RWPE2 (cell line): Measurements from ENCODE around the gene KAZN.

Experiments
- ATAC-seq: fragments of 200-7000 bp; cut with Tn5 transposase; 3 replicates; pipeline ENCODE4 v1.9.1; 2021; ENCODE audit warnings: low read depth
- DNase-seq: peaks from one replicate; pipeline ENCODE4 v3.0.0-alpha.2; 2020; ENCODE audit warnings: low spot score
- H3K27ac ChIP-seq: fragments of 450-650 bp; 2 replicates; pipeline ENCODE4 v1.5.1; 2017; ENCODE audit warnings: mild to moderate bottlenecking; ENCODE audit not compliant: poor library complexity, severe bottlenecking
- H3K27me3 ChIP-seq: fragments of 250-450 bp; sonication (Bioruptor Pico); 2 replicates; pipeline ENCODE4 v1.5.1; 2021; ENCODE audit warnings: mild to moderate bottlenecking, moderate library complexity; ENCODE audit not compliant: insufficient read depth, poor library complexity, severe bottlenecking
- H3K36me3 ChIP-seq: fragments of 250-450 bp; sonication (Bioruptor Pico); 2 replicates; pipeline ENCODE4 v1.5.1; 2020; ENCODE audit warnings: low read depth, mild to moderate bottlenecking, moderate library complexity
- H3K4me1 ChIP-seq: fragments of 250-450 bp; sonication (Bioruptor Pico); 2 replicates; pipeline ENCODE4 v1.5.1; 2021; ENCODE audit warnings: mild to moderate bottlenecking, moderate library complexity; ENCODE audit not compliant: insufficient read depth, poor library complexity, severe bottlenecking
- H3K4me3 ChIP-seq: fragments of 250-450 bp; sonication (Bioruptor Pico); 2 replicates; pipeline ENCODE4 v1.5.1; 2021; ENCODE audit warnings: mild to moderate bottlenecking, moderate library complexity; ENCODE audit not compliant: severe bottlenecking
- H3K9me3 ChIP-seq: fragments of 250-450 bp; sonication (Bioruptor Pico); 2 replicates; pipeline ENCODE4 v1.5.1; 2021; ENCODE audit warnings: mild to moderate bottlenecking, moderate library complexity; ENCODE audit not compliant: severe bottlenecking
- TF ChIP-seq, protein P1 (sequence below): fragments of 450-650 bp; IDR thresholded peaks from one replicate; pipeline ENCODE4 v1.5.1; 2017; ENCODE audit warnings: mild to moderate bottlenecking, moderate library complexity; ENCODE audit not compliant: poor library complexity, severe bottlenecking

The KAZN gene

DNA sequence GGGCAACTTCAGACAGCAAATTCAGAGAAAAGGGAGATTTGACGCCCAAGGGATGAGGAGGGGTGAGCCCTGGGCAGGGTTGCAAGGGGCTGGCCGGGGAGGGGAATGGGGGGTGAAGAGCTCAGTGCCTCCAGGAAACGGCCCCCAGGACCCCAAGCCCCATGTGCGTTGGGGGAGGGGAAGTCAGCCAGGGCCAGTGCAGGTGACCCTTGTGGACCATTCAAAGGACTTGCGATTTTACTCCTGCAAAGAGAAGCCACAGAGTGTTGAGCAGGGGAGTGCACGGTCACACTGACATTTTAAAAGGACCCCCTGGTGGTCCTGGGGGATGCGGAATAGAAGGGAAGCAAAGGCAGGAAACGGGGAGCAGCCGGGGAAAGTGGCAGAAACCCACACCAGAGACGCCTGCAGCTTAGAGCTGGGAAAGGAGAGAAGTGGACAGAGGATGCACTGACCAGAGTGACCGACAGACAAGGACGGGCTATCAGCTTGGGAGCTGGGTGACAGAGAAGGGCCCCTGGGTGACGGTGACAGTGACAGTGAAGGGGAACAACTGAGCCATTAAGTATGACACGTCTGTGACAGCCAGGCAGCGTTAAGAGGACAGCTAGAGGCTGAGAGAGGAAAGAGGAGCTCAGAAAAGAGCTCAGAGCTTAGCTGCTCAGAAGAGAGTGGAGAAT, 501.1 kb downstream of the KAZN start:
- H3K9me3 ChIP-seq = no peaks in the 10 kb centered on the region
- TF ChIP-seq, protein P1, sequence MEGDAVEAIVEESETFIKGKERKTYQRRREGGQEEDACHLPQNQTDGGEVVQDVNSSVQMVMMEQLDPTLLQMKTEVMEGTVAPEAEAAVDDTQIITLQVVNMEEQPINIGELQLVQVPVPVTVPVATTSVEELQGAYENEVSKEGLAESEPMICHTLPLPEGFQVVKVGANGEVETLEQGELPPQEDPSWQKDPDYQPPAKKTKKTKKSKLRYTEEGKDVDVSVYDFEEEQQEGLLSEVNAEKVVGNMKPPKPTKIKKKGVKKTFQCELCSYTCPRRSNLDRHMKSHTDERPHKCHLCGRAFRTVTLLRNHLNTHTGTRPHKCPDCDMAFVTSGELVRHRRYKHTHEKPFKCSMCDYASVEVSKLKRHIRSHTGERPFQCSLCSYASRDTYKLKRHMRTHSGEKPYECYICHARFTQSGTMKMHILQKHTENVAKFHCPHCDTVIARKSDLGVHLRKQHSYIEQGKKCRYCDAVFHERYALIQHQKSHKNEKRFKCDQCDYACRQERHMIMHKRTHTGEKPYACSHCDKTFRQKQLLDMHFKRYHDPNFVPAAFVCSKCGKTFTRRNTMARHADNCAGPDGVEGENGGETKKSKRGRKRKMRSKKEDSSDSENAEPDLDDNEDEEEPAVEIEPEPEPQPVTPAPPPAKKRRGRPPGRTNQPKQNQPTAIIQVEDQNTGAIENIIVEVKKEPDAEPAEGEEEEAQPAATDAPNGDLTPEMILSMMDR = no peak
- H3K27ac ChIP-seq = no peak overlapping the region
- no peak overlapping the region for H3K4me3 ChIP-seq
- no peaks in the 10 kb centered on the region for H3K4me1 ChIP-seq
- peaks cover 6% of the 10 kb centered on the region for H3K27me3 ChIP-seq
- no peaks in the 10 kb centered on the region for H3K36me3 ChIP-seq
- DNase-seq = no peak
- no peak for ATAC-seq

DNA sequence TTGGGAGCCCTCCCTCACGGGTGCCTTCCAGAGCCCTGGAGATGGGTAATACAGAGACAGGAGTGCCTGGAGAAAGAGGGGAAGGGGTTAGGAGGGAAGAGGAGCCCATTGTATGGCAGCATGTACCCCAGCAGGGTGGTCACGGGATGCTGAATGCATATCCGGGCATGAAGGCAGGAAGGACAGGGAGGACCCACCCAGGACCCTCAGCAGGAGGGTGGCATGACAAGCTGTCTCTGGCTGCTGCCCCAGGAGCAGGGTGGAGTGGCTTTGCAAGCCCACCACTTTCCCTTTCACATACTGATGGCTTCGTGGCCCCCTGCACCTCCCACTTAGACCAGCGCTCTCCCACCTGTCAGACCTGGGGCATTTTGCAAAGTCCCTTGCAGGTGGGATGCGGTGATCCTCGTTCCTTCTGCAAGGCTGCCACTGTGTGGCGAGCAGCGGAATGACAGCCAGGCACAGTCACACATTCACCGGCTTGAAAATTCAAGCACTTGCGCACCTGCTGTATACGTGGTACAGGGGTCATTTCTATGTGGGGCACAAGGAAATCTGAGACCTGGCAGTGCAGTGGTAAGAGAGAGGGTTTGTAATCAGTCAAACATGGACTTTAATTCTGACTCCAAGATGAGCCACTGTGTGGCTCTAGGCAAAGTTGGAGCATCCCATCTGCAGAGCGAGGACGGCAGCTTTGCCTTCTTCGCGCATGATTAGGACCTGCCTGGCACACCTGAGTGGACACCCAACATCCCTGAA, 501.8 kb downstream of the KAZN start:
- ATAC-seq (peak; percentile 72), DNase-seq (no peak)
- no peak overlapping the region for H3K4me3 ChIP-seq
- no peaks in the 10 kb centered on the region for H3K36me3 ChIP-seq
- no peaks in the 10 kb centered on the region for H3K4me1 ChIP-seq
- H3K27me3 ChIP-seq = peaks cover 6% of the 10 kb centered on the region
- no peak overlapping the region for H3K27ac ChIP-seq
- H3K9me3 ChIP-seq = peaks cover 3% of the 10 kb centered on the region
- TF ChIP-seq, protein P1 = peak; percentile 87

DNA sequence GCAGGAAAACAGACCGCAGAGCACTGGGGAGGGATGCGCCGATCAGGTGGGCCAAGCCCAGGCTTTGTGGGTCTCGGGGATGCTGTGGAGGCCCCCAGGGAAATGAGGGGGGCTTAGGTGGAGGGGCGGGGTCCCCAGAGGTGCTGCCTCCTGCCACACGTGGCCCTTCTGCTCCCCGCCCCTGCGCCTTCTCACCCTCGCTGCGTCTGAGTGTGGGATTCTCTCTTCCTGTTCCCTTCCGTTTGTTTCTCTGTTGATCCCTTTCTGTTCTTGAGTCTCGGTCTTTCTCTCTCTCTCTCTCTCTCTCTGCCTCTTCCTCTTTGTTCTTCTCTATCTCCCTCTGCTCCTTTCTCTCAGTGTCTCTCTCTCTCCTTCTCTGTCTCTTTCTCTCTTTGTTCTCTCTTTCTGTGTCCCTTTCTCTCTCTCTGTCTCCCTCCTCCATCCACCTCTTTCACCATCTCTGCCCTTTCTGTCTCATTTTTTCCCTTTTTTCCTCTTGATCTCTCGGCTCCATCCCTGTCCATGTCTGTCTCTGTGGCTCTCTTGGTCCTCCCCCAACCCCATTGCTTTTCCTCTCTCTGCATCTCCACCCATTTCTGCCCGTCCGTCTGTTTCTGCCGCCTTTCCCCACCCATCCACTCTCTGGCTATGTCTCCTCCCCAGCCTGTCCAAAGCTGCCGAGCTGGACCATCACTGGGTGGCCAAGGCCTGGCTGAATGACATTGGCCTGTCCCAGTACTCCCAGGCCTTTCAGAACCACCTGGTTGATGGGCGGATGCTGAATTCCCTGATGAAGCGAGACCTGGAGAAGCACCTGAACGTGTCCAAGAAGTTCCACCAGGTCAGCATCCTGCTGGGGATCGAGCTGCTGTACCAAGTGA, 502.6 kb downstream of the KAZN start:
- Histone ChIP-seq H3K36me3 (no peaks in the 10 kb centered on the region), H3K9me3 (peaks cover 3% of the 10 kb centered on the region), H3K27me3 (peaks cover 6% of the 10 kb centered on the region), H3K4me1 (no peaks in the 10 kb centered on the region), H3K4me3 (no peak overlapping the region), H3K27ac (no peak overlapping the region)
- no peak for DNase-seq
- TF ChIP-seq, protein P1 = no peak
- no peak for ATAC-seq

DNA sequence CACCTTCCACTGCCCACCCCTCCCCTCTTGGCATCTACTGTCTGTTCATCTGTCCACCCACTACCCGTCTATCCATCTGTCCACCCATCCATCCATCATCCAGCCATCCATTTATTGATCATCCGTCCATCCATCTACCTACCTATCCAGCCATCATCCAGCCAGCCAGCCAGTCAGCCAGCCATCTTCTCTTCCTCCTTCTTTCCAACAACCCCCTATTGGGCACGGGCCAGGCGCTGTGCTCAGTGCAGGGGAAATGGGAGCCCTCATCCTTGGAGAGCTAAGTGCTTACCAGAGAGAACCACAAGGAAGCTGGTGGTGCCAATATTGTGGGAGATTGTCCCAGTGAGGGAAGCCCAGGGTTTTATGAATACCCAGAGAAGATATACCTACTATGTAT, 503.3 kb downstream of the KAZN start:
- Histone ChIP-seq H3K9me3 (peaks cover 3% of the 10 kb centered on the region), H3K36me3 (no peaks in the 10 kb centered on the region), H3K27ac (no peak overlapping the region), H3K4me1 (no peaks in the 10 kb centered on the region), H3K4me3 (no peak overlapping the region), H3K27me3 (peaks cover 6% of the 10 kb centered on the region)
- DNase-seq (no peak), ATAC-seq (no peak)
- TF ChIP-seq, protein P1 = no peak
